Measurements from ENCODE around the gene RAB7B. TPM values are rescaled to one million over a fixed set of nuclear protein-coding genes. Genes with fewer than 3 reads are reported as not detected.

Gene RAB7B
- total RNA-seq, 6 donors from 2014 or later, result 2.6 to 27.5 (median 9.1) TPM

DNA sequence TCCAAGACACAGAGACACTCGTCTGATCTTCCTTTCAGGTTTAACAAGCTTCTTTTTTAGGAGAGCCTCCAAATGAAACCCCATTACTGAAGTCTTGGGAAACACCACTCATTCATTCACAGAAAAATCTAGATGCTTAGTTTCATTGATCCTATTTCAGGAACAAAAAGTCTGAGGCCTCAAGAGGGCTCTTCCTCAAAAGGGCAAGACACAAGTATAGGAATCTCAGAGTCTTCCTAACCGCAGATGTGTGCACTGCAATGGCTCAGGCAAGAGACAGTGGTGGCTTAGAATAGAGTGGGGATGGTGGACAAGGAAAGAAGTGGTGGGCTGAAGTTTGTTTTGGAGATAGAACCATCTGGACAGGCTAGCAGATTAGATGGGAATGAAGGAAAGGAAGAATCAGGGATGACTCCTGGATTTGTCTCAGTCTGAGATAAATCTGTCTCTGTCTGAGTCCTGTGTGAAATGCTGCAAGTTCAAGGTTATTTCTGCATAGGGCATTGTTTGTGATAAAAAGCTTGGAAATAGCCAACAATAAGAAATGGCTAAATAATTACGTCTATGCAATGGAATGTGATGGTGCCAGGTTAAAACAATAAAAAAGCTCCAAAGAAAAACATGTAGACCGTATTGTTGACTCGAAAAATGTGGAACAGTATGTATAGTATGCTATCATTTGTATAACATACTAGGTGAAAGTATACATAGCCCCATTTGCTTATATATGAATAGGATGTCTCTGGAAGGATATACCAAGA lies 29.4 kb upstream of the RAB7B start:
- ATAC-seq (ENCODE audit: low FRiP score in 2 of 2) (no peak), DNase-seq (no peak)
- Histone ChIP-seq H3K9me3 (no peaks in the 10 kb centered on the region), H3K27me3 (no peaks in the 10 kb centered on the region), H3K27ac (no peak overlapping the region), H3K4me1 (peaks cover 5 to 22% (median 10%) of the 10 kb centered on the region in 4 donors), H3K36me3 (no peaks in the 10 kb centered on the region), H3K4me3 (no peak overlapping the region)
- 82 to 83% methylated on average over 5 of the region's 5 CpGs for WGBS, 2 donors
- TF ChIP-seq, protein P1, sequence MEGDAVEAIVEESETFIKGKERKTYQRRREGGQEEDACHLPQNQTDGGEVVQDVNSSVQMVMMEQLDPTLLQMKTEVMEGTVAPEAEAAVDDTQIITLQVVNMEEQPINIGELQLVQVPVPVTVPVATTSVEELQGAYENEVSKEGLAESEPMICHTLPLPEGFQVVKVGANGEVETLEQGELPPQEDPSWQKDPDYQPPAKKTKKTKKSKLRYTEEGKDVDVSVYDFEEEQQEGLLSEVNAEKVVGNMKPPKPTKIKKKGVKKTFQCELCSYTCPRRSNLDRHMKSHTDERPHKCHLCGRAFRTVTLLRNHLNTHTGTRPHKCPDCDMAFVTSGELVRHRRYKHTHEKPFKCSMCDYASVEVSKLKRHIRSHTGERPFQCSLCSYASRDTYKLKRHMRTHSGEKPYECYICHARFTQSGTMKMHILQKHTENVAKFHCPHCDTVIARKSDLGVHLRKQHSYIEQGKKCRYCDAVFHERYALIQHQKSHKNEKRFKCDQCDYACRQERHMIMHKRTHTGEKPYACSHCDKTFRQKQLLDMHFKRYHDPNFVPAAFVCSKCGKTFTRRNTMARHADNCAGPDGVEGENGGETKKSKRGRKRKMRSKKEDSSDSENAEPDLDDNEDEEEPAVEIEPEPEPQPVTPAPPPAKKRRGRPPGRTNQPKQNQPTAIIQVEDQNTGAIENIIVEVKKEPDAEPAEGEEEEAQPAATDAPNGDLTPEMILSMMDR (IDR thresholded peaks at IDR 0.05), result no peak
- TF ChIP-seq POLR2A (IDR thresholded peaks at IDR 0.05) (no peak), EP300 (IDR thresholded peaks at IDR 0.05) (no peak), POLR2AphosphoS5 (IDR thresholded peaks at IDR 0.05) (no peak)

DNA sequence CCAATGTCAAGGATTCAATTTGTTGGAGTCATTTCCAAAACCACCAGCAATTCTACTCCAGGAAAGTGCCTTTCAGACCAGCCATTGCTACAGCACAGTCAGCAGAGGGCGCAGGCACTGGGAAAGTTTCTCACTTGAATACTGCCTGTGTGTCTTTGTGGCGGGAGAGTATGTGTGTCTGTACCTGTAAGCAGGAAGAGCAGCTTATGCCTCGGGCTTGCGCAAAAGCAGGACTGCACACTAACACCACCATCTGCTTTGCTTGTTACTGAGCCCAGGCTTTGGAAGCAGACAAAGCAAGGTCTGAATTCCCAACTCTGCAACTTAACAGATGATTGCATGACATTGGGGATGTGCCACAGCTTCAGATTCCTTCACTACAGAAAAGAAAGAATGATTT lies 27.5 kb upstream of the RAB7B start:
- H3K27ac ChIP-seq, result no peak overlapping the region
- no peaks in the 10 kb centered on the region for H3K36me3 ChIP-seq
- no peaks in the 10 kb centered on the region for H3K9me3 ChIP-seq
- no peaks in the 10 kb centered on the region for H3K27me3 ChIP-seq
- WGBS, 2 donors, result 0 to 2% methylated on average over 4 of the region's 4 CpGs
- DNase-seq, result peak in 1 of 2 donors; percentile 87
- H3K4me1 ChIP-seq, result peaks cover 5 to 15% (median 10%) of the 10 kb centered on the region in 4 donors
- peak; percentile 90 to 92 for ATAC-seq (ENCODE audit: low FRiP score in 2 of 2)
- H3K4me3 ChIP-seq, result no peak overlapping the region
- TF ChIP-seq POLR2A (IDR thresholded peaks at IDR 0.05), result no peak
- TF ChIP-seq, protein P1 (IDR thresholded peaks at IDR 0.05), result peak; percentile 46 to 72 (median 62)

DNA sequence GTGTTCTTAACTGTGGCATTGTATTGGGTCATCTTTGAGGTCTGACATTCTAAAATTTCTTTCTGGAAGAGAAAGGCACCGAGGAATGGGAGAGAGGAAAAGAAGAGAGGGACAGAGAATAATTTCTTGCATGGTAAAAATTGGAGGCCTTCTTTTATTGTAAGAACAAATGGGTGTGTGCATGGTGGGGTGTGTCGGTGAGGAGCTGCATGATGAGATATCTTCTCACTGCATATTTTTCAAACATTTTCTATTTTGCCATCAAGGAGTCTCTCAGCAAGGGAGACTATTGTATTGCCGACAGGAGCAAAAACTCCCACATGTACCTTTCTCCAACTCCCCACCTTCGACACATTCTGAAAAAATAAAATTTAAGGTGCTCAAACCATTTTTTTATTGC lies 27.0 kb upstream of the RAB7B start:
- Histone ChIP-seq H3K9me3 (no peaks in the 10 kb centered on the region), H3K36me3 (no peaks in the 10 kb centered on the region), H3K27me3 (no peaks in the 10 kb centered on the region), H3K4me1 (peaks cover 5 to 16% (median 10%) of the 10 kb centered on the region in 4 donors), H3K27ac (no peak overlapping the region), H3K4me3 (no peak overlapping the region)
- TF ChIP-seq POLR2AphosphoS5 (IDR thresholded peaks at IDR 0.05), result no peak
- TF ChIP-seq EP300 (IDR thresholded peaks at IDR 0.05), result no peak
- TF ChIP-seq, protein P1 (IDR thresholded peaks at IDR 0.05), result no peak
- no peak for TF ChIP-seq POLR2A (IDR thresholded peaks at IDR 0.05)
- DNase-seq (no peak), ATAC-seq (ENCODE audit: low FRiP score in 2 of 2) (no peak)
- WGBS, 2 donors, result 73 to 76% methylated on average over 4 of the region's 4 CpGs

DNA sequence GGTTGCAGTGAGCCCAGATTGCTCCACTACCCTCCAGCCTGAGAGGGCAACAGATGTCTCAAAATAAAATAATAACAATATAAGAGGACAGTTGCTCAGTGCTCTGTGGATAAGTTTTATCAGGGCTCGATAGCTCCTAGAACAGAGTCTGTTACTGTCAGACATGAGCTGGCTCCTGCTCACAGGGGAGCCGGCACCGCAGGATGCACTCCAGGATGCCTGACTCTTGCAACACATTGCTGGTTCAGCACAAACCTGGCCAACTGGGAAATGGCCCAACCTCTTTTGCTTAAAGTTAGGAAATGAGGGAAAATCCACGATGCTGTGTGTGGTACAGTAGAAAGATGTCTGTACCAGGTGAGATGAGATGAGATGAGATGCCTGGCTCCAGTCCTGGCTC lies 26.3 kb upstream of the RAB7B start:
- Histone ChIP-seq H3K4me3 (no peak overlapping the region), H3K9me3 (no peaks in the 10 kb centered on the region), H3K27me3 (no peaks in the 10 kb centered on the region), H3K36me3 (no peaks in the 10 kb centered on the region), H3K27ac (no peak overlapping the region), H3K4me1 (peaks cover 2 to 19% (median 9%) of the 10 kb centered on the region in 4 donors)
- DNase-seq (peak in 1 of 2 donors; percentile 81), ATAC-seq (ENCODE audit: low FRiP score in 2 of 2) (peak; percentile 62 to 86)
- TF ChIP-seq, protein P1 (IDR thresholded peaks at IDR 0.05), result no peak
- TF ChIP-seq POLR2A (IDR thresholded peaks at IDR 0.05) (no peak), EP300 (IDR thresholded peaks at IDR 0.05) (no peak), POLR2AphosphoS5 (IDR thresholded peaks at IDR 0.05) (no peak)
- WGBS, 2 donors, result 37 to 50% methylated on average over 4 of the region's 4 CpGs
